Measurements from ENCODE around the gene POU2F1.
"Not testable (repeated sequence)": the region's sequence is repeated elsewhere in the genome, so short reads cannot be mapped to it uniquely, and the experiment has no call there.

Gene POU2F1

DNA sequence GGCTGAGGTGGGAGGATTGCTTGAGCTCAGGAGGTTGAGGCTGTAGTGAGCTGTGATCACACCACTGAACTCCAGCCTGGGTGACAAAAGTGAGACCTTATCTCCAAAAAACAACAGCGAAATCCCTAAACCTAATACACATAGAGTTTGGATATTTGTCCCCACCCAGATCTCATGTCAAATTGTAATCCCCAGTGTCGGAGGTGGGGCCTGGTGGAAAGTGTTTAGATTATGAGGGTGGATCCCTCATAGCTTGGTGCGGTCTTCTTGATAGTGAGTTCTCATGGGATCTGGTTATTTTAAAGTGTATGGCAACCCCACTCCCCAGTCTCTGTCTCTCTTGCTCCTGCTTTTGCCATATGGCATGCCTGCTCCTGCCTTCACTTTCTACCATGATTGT lies 94.0 kb downstream of the POU2F1 start:
- H3K36me3 ChIP-seq (replicated peaks; ENCODE audit: insufficient read depth, low read length) = no peaks in the 10 kb centered on the region

DNA sequence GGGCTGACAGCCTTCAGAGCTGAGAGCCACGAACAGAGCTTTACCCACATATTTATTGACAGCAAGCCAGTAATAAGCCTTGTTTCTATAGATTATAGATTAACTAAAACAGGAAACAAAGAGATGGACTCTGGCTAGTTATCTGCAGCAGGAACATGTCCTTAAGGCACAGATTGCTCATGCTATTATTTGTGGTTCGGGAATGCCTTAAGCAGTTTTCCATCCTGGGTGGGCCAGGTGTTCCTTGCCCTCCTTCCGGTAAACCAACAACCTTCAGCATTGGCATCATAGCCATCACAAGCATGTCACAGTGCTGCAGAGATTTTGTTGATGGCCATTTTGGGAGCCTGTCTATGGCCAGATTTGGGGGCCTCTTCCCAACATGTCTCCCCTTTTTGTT lies 96.8 kb downstream of the POU2F1 start:
- no peaks in the 10 kb centered on the region for H3K9me3 ChIP-seq (replicated peaks; ENCODE audit: insufficient read depth, low read length)
- DNase-seq = no peak
- H3K4me2 ChIP-seq (ENCODE audit: low read depth, low read length) = no peak overlapping the region
- no peaks in the 10 kb centered on the region for H3K36me3 ChIP-seq (replicated peaks; ENCODE audit: insufficient read depth, low read length)
- H3K9me2 ChIP-seq (replicated peaks; ENCODE audit: insufficient read depth, low read length) = no peaks in the 10 kb centered on the region
- H3K27ac ChIP-seq (ENCODE audit: low read length) = no peak overlapping the region
- no peaks in the 10 kb centered on the region for H4K20me1 ChIP-seq (ENCODE audit: insufficient read depth, low read length)
- no peaks in the 10 kb centered on the region for H3K4me1 ChIP-seq (ENCODE audit: low read length)
- no peaks in the 10 kb centered on the region for H3K27me3 ChIP-seq (replicated peaks; ENCODE audit: insufficient read depth, low read length)
- H3F3A ChIP-seq (ENCODE audit: insufficient read depth, low read length) = no peaks in the 10 kb centered on the region
- peaks cover 6% of the 10 kb centered on the region; the same call in 1 of the 2 replicates for H3K79me2 ChIP-seq (ENCODE audit: low read length)
- TF ChIP-seq EZH2 (optimal IDR thresholded peaks at IDR 0.05; ENCODE audit: low read depth, low read length) = no peak
- TF ChIP-seq, protein P1, sequence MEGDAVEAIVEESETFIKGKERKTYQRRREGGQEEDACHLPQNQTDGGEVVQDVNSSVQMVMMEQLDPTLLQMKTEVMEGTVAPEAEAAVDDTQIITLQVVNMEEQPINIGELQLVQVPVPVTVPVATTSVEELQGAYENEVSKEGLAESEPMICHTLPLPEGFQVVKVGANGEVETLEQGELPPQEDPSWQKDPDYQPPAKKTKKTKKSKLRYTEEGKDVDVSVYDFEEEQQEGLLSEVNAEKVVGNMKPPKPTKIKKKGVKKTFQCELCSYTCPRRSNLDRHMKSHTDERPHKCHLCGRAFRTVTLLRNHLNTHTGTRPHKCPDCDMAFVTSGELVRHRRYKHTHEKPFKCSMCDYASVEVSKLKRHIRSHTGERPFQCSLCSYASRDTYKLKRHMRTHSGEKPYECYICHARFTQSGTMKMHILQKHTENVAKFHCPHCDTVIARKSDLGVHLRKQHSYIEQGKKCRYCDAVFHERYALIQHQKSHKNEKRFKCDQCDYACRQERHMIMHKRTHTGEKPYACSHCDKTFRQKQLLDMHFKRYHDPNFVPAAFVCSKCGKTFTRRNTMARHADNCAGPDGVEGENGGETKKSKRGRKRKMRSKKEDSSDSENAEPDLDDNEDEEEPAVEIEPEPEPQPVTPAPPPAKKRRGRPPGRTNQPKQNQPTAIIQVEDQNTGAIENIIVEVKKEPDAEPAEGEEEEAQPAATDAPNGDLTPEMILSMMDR (IDR thresholded peaks at IDR 0.05; ENCODE audit: low read length) = no peak
- TF ChIP-seq EZH2phosphoT487 (IDR thresholded peaks at IDR 0.05; ENCODE audit: low read length) = no peak
- no peak overlapping the region for H2AFZ ChIP-seq (ENCODE audit: low read length)
- no peak overlapping the region for H3K9ac ChIP-seq (ENCODE audit: low read length)
- no peak overlapping the region for H3K4me3 ChIP-seq (ENCODE audit: low read length)

More for the DNA sequence above, 94.0 kb downstream of the POU2F1 start:
- no peaks in the 10 kb centered on the region for H3F3A ChIP-seq (ENCODE audit: insufficient read depth, low read length)
- H3K4me1 ChIP-seq (ENCODE audit: low read length) = no peaks in the 10 kb centered on the region
- H3K9me3 ChIP-seq (replicated peaks; ENCODE audit: insufficient read depth, low read length) = no peaks in the 10 kb centered on the region
- H3K27ac ChIP-seq (ENCODE audit: low read length) = no peak overlapping the region
- H3K27me3 ChIP-seq (replicated peaks; ENCODE audit: insufficient read depth, low read length) = no peaks in the 10 kb centered on the region
- DNase-seq = no peak
- H2AFZ ChIP-seq (ENCODE audit: low read length) = no peak overlapping the region
- H3K4me3 ChIP-seq (ENCODE audit: low read length) = no peak overlapping the region
- H3K4me2 ChIP-seq (ENCODE audit: low read depth, low read length) = no peak overlapping the region
- H3K9me2 ChIP-seq (replicated peaks; ENCODE audit: insufficient read depth, low read length) = no peaks in the 10 kb centered on the region
- no peaks in the 10 kb centered on the region for H4K20me1 ChIP-seq (ENCODE audit: insufficient read depth, low read length)
- H3K9ac ChIP-seq (ENCODE audit: low read length) = no peak overlapping the region
- TF ChIP-seq EZH2 (optimal IDR thresholded peaks at IDR 0.05; ENCODE audit: low read depth, low read length) = no peak
- TF ChIP-seq, protein P1 (IDR thresholded peaks at IDR 0.05; ENCODE audit: low read length) = no peak
- TF ChIP-seq EZH2phosphoT487 (IDR thresholded peaks at IDR 0.05; ENCODE audit: low read length) = no peak
- peaks cover 6% of the 10 kb centered on the region; the same call in 1 of the 2 replicates for H3K79me2 ChIP-seq (ENCODE audit: low read length)

DNA sequence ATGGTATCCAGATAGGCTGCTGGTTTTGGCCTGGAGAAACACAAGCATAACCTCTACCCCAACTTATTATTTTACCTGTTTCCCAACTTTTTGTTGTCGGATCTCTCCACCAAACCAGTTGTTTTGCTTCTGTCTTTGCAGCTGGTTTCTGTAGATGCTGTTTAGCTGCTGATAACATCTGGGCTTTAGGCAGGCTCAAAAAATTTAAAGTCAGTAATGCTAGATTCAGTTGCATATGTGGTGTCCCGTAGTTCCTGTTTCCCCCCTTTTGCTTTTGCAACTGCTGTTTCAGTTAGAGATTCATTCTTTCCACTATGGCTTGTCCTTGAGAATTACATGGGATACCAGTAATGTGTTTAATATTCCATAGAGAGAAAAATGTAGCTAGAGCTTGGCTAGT lies 98.5 kb downstream of the POU2F1 start:
- H3K4me2 ChIP-seq (ENCODE audit: low read depth, low read length); H2AFZ ChIP-seq (ENCODE audit: low read length); DNase-seq; H3K4me1 ChIP-seq (ENCODE audit: low read length); H3K9ac ChIP-seq (ENCODE audit: low read length); H3K79me2 ChIP-seq (ENCODE audit: low read length); H3K4me3 ChIP-seq (ENCODE audit: low read length); H4K20me1 ChIP-seq (ENCODE audit: insufficient read depth, low read length); H3K27me3 ChIP-seq (replicated peaks; ENCODE audit: insufficient read depth, low read length); H3K36me3 ChIP-seq (replicated peaks; ENCODE audit: insufficient read depth, low read length); H3K27ac ChIP-seq (ENCODE audit: low read length); H3K9me3 ChIP-seq (replicated peaks; ENCODE audit: insufficient read depth, low read length); H3F3A ChIP-seq (ENCODE audit: insufficient read depth, low read length); H3K9me2 ChIP-seq (replicated peaks; ENCODE audit: insufficient read depth, low read length): not testable (repeated sequence)

DNA sequence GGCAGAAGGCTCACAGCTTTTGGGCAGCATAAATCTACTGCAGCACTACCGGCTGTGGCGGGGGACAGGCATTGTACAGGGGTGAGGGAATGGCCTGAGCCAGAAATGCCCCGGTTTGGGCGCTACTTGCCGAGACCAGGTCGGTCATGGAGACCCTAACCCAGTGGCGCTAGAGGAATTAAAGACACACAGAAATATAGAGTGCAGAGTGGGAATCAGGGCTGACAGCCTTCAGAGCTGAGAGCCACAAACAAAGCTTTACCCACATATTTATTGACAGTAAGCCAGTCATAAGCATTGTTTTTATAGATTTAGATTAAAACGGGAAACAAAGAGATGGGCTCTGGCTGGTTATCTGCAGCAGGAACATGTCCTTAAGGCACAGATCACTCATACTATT lies 101.8 kb downstream of the POU2F1 start:
- Histone ChIP-seq H3K27ac (ENCODE audit: low read length) (no peak overlapping the region), H3K79me2 (ENCODE audit: low read length) (no peaks in the 10 kb centered on the region), H3K9me3 (replicated peaks; ENCODE audit: insufficient read depth, low read length) (0 out of 2 replicates have a peak, but pooled peaks cover 3% of the 10 kb centered on the region), H3K36me3 (replicated peaks; ENCODE audit: insufficient read depth, low read length) (no peaks in the 10 kb centered on the region), H3K27me3 (replicated peaks; ENCODE audit: insufficient read depth, low read length) (no peaks in the 10 kb centered on the region), H3K9me2 (replicated peaks; ENCODE audit: insufficient read depth, low read length) (no peaks in the 10 kb centered on the region), H3K9ac (ENCODE audit: low read length) (no peak overlapping the region), H2AFZ (ENCODE audit: low read length) (no peak overlapping the region), H3K4me3 (ENCODE audit: low read length) (no peak overlapping the region), H3K4me1 (ENCODE audit: low read length) (peaks cover 6% of the 10 kb centered on the region), H4K20me1 (ENCODE audit: insufficient read depth, low read length) (no peaks in the 10 kb centered on the region), H3K4me2 (ENCODE audit: low read depth, low read length) (no peak overlapping the region), H3F3A (ENCODE audit: insufficient read depth, low read length) (no peaks in the 10 kb centered on the region)
- TF ChIP-seq EZH2 (optimal IDR thresholded peaks at IDR 0.05; ENCODE audit: low read depth, low read length) (no peak), EZH2phosphoT487 (IDR thresholded peaks at IDR 0.05; ENCODE audit: low read length) (no peak)
- TF ChIP-seq, protein P1 (IDR thresholded peaks at IDR 0.05; ENCODE audit: low read length) = no peak
- DNase-seq = no peak
